Measurements from ENCODE around the gene RFWD3.
"Not testable (repeated sequence)": the region's sequence is repeated elsewhere in the genome, so short reads cannot be mapped to it uniquely, and the experiment has no call there.

RFWD3 gene

DNA sequence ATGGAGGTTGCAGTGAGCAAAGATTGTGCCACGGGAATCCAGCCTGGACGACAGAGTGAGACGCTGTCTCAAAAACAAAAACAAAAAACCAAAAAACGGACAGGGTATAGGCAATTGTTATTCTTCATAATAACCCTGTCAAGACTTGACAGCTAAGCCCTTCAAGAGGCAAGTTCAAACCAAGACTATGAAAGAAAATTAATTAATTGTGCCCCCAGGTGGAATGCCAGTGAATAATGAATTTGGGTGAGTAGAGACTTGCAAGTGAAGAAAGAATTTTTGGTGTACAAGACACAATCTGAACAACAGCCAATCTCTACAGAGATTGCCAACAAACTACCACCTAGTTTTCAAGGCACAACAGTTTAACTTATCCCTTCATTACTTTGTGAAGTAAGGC lies 6.3 kb downstream of the RFWD3 start:
- no peak for DNase-seq

DNA sequence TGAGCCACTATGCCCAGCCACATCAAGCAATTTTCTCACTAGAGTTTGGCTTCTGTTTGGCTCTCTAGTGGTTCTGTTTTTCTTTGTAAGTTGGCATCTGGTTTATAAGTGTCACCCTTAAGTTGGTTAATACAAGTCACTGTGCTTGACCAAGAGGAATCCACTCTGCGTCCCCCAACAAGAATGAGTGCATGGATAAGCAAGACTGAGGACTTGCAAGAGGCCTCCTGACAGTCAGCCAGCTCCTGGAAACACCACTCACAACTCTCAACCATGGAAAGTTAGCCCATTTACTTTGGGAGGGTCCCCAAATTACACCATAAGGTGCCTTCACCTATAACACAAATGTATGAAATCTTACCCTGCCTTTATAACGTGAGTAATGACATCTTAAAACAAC lies 7.6 kb downstream of the RFWD3 start:
- no peak for DNase-seq

DNA sequence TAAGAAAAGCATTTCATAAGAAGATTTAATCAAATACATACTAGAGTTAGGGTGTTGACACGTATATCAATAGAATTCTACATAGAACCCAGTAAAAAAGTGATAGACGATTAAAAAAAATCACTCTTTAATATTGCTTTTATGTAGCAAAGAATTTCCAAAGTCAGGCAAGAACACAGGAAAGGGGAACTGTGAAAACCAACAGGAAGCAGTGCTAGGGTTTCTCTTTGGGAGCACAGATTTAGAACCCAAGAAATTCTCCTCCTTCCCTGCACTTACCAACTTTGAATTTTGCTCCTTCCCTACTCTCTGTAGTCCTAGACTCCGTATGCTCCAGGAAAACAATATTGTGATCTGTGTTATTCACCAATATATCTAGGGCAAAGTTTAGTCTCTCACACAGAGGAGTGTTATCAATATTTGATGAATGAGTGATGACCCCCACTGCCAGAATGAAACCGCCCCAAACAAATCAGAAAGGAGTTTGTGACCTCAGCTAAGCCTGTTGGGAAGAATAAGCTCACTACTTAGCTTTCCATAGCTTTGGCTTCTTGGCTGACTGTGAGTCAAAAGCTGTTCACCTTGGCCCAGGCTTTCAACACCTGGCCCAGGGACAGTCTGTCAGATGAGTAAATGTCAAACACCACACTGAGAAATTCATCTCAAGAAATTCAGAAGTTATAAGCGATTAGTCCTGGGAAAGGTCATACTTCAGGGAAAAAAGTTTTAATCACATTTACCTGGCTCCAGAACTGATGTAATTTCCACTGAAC lies 8.6 kb downstream of the RFWD3 start:
- no peak for DNase-seq

DNA sequence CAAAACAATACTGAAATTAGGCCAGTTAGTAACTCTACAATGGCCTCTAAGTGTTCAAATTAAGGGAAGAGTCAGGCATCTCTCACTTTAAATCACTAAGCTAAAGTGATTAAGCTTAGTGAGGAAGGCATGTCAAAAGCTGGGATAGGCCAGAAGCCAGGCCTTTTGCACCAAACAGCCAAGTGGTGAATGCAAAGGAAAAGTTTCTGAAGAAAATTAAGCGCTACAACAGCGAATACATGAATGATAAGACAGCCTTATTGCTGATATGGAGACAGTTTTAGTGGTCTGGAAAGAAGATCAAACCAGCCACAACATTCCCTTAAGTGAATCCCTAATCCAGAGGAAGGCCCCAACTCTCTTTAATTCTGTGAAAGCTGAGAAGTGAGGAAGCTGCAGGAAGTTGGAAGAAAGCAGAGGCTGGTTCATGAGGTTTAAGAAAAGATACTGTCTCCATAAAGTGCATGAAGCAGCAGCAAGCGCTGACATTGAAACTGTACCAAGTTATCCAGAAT lies 12.1 kb downstream of the RFWD3 start:
- no peak for DNase-seq

DNA sequence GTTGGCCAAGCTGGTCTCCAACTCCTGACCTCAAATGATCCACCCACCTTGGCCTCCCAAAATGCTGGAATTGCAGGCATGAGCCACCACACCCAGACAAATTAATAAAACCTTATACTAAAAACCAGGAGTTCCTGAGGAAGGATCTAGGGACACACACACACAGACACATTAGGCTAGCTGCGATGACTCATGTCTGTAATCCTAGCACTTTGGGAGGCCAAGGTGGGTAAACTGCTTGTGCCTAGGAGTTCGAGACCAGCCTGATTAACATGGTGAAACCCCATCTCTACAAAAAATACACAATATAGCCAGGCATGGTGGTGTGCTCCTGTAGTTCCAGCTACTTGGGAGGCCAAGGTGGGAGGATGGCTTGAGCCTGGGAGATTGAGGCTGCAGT lies 13.8 kb downstream of the RFWD3 start:
- not testable (repeated sequence) for DNase-seq

DNA sequence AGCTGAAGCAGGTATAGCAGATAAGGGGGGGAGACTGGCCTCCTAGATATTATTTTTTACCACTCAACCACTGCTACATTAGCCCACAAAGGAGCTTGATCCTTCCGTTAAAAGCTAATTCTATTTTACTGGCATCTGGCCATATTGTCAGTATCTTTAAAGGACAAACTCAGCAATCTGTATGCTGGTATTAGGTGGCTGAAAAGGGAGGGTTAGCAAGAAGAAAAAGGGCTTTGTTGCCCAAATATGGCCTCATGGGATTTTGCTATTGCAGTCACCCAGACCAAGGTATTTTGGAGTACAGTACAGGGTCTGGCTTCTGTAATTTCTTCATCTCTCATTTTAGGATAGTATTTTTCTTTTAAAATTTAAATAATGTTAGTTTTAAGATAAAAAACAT lies 14.4 kb downstream of the RFWD3 start:
- DNase-seq: no peak

DNA sequence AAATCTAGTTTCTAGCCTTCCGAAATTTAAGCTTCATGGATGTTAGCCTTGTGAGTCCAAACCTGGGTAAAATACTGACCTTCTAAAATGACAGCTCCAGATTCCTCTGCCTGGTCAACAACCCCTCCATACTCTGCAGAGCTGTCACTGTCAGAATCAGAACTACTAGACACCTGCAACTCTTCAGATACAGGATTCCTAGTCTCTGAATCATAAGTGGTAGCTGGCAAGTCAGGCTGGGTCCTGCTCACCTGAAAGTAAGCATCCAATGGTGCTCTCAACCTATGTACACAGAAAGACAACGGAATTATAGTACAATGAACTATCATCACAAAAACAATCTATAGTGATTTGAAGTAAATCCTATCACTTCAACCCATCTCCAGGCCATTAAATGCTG lies 14.8 kb downstream of the RFWD3 start:
- DNase-seq: no peak

DNA sequence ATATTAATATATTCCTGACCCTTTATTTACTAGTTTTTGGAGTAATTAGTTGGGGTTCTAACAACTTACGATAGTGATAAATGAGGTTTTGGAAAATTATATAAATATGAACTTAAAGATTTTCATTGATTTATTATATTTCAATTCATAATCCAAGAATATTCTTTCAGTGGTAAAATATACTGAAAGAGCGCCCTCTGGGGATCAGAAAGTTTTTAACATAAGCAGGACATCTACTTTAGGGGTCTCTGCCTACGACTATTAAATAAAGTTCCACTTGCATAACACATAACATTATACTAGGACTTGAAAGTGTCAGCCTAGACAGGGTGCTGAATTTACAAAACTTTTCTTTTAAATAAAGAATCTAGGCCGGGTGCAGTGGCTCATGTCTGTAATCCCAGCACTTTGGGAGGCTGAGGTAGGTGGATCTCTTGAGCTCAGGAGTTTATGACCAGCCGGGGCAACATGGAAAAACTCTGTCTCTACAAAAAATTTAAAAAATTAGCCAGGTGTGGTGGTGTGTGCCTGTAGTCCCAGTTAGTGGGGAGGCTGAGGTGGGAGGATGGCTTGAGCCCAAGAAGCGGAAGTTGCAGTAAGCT lies 15.6 kb downstream of the RFWD3 start:
- peak; percentile 29 for DNase-seq

DNA sequence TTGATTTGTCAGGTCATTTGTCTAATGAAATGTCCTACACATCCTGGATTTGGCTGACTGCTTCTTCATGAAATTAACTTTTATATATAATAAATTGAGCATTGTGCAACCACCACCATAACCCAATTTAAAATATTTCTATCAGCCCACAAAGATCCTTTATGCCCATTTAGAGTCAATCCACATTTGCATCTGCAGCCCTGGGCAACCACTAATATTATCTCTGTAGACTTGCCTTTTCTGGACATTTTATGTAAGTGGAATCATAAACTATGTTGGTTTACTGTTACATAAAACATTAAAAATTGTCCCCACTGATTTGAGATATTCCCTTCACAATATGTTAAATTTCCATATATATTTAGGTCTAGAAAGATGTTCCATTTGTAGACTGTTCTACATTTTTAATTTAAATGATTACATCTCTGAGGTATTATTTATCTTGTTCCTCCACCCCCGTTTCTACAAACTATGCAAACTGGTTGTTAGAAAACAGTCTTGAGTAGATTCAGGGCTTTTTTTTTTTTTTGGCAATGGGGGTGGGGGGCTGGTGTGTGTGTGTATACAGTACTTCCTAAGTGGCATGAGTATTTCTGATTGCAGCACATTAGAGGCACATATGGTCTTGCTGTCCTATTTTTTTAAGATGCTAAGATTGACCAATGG lies 16.7 kb downstream of the RFWD3 start:
- no peak for DNase-seq

DNA sequence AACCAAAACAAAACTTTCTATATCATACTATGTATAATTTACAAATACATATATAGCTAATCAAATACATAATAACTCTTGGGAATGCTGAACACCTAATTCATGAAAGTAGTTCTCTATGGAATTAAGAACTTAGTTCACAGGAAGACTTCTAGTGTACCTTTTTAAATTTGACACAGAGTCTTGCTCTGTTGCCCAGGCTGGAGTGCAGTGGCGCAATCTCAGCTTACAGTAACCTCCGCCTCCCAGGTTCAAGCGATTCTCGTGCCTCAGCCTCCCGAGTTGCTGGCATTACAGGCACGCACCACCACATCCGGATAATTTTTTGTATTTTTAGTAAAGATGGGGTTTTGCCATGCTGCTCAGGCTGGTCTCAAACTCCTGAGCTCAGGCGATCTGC lies 24.7 kb downstream of the RFWD3 start:
- DNase-seq: no peak

DNA sequence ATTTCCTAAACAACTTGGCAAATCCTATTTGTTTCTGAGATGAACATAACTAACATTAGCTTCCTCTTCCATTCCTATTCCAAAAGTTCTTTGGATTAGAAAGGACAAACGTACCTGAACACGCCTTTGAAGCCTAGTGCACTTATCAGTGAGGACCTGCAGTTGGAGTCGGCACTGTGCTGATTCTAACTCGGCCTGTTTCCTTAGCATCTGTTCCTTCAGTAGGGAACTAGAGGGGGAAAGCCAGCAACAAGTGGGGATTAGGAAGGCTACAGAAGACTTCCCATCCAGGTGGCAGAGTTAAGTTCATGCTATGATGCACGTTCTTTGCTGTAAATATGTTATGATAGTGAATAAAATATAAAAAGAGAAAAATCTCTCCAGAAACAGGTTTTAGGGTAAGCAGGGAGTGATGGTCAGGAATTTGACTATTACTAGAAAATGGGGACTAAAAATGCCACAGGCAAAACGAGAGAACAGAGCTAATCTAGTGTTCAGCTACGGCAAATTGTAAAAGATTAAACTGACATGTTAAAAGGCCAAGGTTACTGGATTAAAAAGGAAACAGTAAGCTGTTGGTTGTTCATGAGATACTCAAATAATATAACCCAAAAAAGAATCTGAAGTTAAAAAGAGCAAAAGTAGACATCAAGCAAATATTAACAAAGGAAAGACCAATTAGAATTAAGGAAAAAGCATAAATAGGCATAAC lies 28.8 kb downstream of the RFWD3 start:
- DNase-seq: no peak

DNA sequence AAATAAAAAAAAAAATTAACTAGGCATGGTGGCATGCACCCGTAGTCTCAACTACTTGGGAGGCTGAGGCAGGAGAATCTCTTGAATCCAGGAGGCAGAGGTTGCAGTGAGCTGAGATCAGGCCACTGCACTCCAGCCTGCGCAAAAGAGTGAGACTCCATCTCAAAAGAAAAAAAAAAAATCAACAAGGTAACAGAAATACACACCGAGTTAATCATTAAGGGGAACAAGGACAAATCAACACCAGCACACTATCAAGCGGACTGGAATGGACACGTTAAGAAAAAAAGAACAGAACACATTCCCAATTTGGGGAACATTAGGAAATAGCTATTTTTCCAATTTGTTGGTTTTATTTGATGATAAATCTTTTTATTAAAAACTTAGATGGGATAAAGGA lies 31.4 kb downstream of the RFWD3 start:
- no peak for DNase-seq

DNA sequence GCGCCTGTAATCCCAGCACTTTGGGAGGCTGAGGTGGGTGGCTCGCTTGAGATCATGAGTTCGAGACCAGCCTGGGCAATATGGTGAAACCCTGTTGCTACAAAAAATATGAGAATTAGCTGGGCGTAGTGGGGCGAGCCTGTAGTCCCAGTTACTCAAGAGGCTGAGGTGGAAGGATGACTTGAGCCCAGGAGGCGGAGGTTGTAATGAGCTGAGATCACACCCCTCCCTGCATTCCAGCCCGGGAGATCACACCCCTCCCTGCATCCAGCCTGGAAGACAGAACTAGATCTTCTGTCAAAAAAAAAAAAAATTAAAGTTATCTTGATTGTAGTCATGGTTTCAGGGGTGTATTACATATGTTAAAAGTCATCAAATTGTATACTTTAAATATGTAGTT lies 33.0 kb downstream of the RFWD3 start:
- no peak for DNase-seq

DNA sequence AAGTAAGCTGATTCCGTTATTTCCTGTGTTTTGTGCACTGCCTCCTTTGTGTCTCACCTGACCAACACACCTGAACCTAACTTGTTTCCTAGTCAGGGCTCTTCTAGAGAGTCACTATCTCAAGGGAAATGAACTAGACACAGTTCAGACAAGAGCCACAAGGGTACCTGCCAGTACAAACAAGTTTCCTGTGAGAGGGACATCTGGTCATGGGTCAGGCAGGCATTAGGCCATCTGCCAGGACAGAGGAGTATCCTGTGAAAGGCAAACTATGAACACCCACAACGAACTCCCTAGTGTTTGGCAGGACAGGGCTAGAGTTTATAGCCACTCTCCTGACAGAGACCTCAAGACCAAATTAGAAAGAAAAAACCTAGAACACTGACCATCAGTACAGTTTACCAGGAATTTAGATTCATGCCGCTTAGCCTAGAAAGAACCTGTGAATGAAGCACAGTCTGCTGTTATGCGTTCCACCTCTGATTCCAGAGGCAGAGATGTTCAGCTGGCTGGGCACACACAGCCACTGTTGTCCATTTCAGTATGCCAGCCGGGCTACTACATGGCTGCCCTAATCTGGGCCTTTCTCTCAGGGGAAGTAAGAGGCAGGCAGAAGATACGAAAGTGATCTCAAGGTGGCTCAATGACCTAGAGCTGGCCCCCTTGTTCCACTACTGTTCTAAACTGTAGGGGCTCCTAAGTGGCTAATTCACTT lies 39.0 kb downstream of the RFWD3 start:
- DNase-seq: no peak

DNA sequence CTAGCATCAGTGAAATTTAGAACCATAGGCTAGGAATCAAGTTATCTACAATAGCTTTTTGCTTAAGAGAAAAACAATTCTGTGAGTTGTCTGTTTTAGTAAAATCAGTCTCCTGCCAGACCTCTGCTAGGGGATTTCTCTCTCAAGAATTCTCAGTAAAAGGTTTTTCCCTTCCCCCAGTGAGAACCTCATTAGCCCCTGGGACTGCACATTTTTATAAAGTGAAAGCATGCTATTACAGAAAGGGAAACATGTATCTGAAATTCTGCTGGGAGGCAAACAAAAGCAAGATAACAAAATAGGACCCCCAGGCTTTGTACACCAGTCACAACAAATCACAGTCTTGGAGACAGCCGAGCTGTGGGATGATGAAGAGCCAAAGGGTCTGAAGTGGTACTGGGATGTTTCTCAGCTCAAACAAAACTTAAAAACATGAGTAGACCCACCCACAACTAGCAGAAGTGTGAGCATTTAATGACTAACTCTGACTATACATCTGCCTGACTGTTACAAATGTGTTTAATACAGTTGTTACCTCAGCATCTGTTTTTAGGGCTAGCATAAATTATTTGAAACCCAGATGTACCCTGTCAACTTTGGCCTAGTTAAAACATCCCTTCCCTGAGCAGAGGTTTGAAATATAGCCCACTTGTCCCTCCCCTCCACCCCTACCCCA lies 39.8 kb downstream of the RFWD3 start:
- DNase-seq: no peak

DNA sequence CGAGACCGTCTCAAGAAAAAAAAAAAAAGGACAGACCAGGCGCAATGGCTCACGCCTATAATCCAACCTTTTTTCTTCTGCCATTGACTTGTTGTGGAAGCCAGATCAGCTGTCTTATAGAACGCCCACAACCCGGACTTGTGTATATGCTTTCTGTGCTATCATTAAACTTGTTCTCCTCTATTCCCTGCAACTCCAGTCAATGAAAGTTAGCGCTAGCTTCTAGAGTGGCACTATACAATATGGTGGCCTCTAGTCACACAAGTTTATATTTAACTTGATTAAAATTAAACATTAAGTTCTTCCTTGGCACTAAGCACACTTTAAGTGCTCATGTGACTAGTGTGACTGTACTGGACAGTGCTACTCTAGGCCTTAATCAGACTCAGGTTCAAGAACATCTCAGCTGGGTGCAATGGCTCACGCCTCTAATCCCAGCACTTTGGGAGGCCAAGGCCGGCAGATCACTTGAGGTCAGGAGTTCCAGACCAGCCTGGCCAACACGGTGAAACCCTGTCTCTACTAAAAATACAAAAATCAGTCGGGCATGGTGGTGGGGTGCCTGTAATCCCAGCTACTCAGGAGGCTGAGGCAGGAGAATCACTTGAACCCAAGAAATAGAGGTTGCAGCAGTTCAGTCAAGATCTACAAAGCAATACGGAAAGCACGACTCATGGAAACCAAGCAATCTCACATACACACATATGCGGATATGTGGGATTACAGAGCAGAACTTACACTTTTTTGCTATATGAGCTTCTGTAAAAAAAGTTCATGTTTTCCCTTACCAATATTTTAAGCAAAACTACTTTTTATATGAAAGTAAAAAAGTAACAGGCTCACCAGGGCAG lies 41.0 kb downstream of the RFWD3 start:
- DNase-seq: no peak

DNA sequence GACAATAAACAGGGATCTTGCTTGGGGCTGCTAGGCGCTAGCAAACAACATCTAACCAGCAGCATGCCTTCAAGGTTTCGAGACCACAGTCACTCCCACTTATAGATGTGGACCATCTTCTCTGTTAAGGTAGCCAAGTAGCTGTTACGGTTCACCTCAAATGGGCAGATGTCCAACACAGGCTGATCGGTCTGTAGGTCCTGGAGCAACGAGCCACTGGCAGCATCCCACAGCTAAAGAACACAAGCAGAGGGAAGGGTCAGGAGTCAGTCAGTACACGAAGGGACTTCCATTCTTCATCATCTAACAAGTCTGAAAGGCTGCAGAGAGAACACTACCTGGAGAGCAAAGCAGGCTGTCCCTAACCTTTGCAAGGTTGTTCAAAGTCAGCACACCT lies 42.8 kb downstream of the RFWD3 start:
- no peak for DNase-seq

DNA sequence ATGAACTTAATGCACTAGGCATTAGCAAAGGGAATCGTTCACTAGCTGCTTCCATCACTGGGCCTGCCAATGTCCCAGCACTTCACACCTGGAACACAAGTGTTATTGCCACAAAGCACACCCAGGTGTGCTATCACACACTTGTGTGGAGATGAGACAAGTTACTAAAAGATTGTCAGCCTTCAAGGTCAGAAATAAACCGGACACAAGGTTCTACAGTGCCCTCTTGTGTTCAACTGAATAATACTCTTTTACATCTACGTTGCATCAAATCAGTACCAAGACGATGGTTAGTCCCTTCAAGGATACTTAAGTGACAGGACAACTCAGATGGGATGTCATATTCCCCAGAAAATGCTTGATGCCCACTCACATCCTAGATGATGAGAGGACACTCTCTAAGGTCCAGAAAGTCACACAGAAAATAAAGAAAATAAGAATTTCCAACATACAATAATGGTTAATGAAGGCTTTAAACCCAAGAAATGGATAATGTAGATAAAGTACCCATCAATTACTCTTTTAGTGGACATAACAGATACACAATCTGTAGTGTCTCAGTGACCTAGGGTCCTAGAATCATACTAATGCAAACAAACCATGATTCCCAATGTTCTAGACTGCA lies 43.4 kb downstream of the RFWD3 start:
- DNase-seq: peak; percentile 67

DNA sequence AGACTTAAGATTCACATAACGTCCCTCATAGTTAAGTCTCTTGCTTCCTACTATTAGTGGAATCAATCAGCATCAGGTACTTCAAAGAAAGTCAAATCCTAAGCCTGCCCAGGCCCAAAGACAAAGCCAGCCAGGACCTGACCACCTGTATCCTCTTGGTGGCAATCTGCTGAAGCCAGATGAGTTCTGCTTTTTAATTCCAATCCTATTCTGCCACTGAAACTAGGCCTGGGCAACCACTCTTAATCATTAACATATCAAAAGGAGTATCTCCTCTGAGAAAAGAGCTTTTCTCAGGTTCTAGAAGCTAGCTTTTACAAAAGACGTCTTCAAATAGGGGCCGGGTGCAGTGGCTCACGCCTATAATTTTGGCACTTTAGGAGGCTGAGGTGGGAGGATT lies 44.7 kb downstream of the RFWD3 start:
- DNase-seq: no peak

DNA sequence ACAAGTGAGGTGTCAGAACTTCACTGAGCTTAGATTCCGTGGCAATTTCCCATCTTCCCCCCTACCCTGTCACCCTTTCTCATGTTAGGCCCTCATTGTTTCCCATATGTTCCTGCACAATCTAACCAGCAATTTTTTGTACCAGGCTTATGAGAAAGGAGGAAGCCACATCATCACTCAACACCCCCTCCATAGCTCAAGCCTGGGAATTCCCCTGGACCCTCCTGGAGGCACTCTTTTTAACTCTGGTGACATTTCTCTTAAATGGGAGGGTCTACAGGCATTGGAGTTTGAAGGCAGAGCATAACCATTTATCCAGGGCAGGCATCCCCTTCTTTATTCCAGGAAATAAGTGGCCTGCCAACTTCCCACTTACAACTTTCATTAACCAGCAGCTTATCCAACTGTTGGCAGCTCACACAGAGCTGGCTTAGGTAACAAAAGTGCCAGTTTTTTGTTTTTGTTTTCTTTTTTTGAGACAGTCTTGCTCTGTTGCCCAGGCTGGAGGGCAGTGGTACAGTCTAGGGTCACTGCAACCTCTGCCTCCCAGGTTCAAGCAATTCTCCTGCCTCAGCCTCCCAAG lies 49.4 kb downstream of the RFWD3 start:
- DNase-seq: no peak

Measured in CD4-positive, alpha-beta T cell treated with Interleukin-10 for 1 hour (primary cell).